ENCODE measurements around the gene DLEC1.

- TF ChIP-seq POLR2AphosphoS5 (IDR thresholded peaks at IDR 0.05; ENCODE audit: low read depth, low read length) (no peak), TAF1 (IDR thresholded peaks at IDR 0.05; ENCODE audit: borderline replicate concordance, insufficient read depth, low read length) (no peak), SIN3A (IDR thresholded peaks at IDR 0.05; ENCODE audit: borderline replicate concordance, insufficient read depth, low read length) (no peak), FOXP2 (optimal IDR thresholded peaks at IDR 0.05; ENCODE audit: borderline replicate concordance, extremely low read depth, extremely low read length, insufficient read depth) (no peak)
- TF ChIP-seq, protein P1, sequence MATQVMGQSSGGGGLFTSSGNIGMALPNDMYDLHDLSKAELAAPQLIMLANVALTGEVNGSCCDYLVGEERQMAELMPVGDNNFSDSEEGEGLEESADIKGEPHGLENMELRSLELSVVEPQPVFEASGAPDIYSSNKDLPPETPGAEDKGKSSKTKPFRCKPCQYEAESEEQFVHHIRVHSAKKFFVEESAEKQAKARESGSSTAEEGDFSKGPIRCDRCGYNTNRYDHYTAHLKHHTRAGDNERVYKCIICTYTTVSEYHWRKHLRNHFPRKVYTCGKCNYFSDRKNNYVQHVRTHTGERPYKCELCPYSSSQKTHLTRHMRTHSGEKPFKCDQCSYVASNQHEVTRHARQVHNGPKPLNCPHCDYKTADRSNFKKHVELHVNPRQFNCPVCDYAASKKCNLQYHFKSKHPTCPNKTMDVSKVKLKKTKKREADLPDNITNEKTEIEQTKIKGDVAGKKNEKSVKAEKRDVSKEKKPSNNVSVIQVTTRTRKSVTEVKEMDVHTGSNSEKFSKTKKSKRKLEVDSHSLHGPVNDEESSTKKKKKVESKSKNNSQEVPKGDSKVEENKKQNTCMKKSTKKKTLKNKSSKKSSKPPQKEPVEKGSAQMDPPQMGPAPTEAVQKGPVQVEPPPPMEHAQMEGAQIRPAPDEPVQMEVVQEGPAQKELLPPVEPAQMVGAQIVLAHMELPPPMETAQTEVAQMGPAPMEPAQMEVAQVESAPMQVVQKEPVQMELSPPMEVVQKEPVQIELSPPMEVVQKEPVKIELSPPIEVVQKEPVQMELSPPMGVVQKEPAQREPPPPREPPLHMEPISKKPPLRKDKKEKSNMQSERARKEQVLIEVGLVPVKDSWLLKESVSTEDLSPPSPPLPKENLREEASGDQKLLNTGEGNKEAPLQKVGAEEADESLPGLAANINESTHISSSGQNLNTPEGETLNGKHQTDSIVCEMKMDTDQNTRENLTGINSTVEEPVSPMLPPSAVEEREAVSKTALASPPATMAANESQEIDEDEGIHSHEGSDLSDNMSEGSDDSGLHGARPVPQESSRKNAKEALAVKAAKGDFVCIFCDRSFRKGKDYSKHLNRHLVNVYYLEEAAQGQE (IDR thresholded peaks at IDR 0.05; ENCODE audit: insufficient read depth in 1 of 2, low read depth in 2 of 2, low read length in 2 of 2): no peak
Observed at GRCh38 chr3:38026856-38027255, 12.2 kb upstream of the DLEC1 start.

Measured in PFSK-1 (cell line).